CD4-positive, alpha-beta T cell treated with Interleukin-10 for 1 hour (primary cell): Measurements from ENCODE around the gene ASTN2.
"Not testable (repeated sequence)": the region's sequence is repeated elsewhere in the genome, so short reads cannot be mapped to it uniquely, and the experiment has no call there.

Experiments
- DNase-seq: peaks from one replicate; pipeline ENCODE4 v3.0.0-alpha.2; 2020

ASTN2 gene

DNA sequence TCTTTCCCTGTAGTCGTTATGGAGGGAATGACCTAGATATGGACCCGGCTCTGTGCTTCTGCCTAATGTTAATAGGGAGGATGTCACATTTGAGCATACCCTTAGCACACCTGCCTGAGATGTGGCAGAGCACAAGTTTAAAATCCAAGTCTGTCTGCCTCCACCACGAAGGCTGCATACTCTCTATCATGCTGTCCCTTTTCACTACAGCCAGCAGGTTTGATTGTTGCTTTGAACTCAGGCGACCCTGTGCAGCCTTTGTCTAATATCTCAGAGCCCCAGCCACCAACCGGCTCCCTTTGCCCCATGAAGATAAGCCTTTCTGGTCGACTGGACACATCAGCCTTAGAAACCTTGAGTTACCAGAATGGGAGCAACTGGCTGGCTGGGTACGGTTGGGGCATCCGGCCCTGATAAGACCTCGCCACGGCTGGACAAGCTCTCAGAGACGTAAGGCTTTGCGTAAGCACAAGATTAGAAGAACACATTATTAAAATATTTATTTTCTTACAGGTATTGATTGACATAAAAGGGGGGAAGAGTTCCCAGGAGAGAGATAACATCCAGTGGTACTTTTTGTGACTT is 949.8 kb downstream of the ASTN2 start:
- DNase-seq, result no peak

DNA sequence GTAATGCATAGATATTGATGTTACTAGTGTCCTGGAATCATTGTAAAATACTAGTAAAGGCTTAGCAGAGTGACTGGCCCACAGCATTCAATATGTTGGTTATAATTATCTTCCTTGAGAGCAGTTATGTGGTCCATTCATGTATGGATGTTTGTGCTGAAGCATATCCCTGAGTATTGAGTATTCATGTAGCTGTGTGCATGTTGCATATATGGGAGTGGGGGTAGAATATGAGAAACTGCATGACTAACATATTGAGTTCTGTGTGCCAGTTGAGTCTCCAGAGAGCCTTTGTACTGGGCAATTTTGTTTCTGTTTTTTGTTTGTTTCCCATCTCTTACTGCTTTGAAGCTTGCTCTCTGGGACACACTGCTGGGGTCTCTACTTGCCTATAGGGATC is 950.4 kb downstream of the ASTN2 start:
- DNase-seq, result no peak

DNA sequence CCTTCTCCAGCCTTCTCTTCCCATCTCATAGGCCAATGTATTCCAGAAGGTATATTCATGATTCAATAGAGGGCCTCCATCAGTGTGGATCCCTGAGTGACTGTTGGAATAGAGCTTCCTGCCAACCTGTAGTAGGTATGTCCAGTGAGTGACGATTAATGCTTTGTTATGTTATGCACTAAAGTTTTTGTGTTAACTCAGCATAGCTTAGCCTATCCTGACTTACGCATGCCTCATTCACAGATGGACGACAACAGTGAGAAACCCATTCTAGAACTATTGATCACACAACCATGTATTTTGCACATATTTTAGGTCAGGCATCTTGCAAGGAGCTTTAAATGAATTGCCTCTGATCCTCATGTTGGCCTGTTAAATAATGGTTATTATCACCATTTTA is 953.2 kb downstream of the ASTN2 start:
- DNase-seq, result no peak

DNA sequence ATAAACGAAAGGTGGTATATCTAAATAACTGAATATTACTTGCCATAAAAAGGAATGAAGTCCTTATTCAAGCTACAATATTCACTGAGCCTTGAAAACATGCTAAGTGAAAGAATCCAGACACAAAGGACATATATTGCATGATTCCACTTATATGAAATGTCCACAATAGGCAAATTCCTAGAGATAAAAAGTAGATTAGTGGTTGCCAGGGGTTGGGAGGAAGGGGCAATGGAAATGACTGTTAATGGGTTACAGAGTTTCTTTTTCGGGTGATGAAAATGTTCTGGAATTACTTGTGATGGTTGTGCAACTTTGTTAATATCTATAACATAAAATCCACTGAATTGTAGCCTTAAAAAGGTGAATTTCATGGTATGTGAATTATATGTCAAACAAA is 954.8 kb downstream of the ASTN2 start:
- no peak for DNase-seq

GRCh38 chr9:116459576-116459975 is 955.3 kb downstream of the ASTN2 start:
- DNase-seq, result no peak

- DNase-seq, result no peak
Observed at GRCh38 chr9:116456490-116457088, 958.3 kb downstream of the ASTN2 start.

DNA sequence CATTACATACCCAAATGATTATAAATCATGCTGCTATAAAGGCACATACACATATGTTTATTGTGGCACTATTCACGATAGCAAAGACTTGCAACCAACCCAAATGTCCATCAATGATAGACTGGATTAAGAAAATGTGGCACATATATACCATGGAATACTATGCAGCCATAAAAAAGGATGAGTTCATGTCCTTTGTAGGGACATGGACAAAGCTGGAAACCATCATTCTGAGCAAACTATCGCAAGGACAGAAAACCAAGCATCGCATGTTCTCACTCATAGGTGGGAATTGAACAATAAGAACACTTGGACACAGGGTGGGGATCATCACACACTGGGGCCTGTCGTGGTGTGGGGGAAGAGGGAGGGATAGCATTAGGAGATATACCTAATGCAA is 960.3 kb downstream of the ASTN2 start:
- DNase-seq, result not testable (repeated sequence)

DNA sequence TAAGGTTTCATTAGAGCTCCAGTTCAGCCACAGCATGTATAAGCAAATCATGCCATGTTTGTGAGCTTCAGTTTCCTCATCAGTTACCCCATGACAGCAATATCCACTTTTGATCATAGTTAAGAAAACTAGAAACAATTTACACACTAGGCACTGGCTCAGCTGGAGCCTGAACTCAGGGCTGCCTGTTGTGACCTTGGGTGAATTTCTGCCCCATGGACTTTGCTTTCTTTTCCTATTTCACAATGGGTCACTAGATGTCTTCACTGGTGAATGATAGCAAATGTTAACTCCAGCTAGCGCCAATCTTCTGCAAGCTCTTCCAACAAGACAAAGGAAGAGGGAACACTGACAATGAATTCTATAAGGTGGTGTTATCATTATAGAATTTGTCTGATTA is 961.1 kb downstream of the ASTN2 start:
- no peak for DNase-seq

- DNase-seq, result no peak
Observed at GRCh38 chr9:116452634-116453033, 962.2 kb downstream of the ASTN2 start.

GRCh38 chr9:116452227-116452626 is 962.6 kb downstream of the ASTN2 start:
- no peak for DNase-seq

GRCh38 chr9:116451500-116452115 is 963.2 kb downstream of the ASTN2 start:
- no peak for DNase-seq

- DNase-seq, result no peak
Observed at GRCh38 chr9:116450378-116451139, 964.3 kb downstream of the ASTN2 start.

- no peak for DNase-seq
Observed at GRCh38 chr9:116449949-116450348, 964.9 kb downstream of the ASTN2 start.

GRCh38 chr9:116448431-116448830 is 966.4 kb downstream of the ASTN2 start:
- DNase-seq, result no peak

- no peak for DNase-seq
Observed at GRCh38 chr9:116447934-116448333, 966.9 kb downstream of the ASTN2 start.

- DNase-seq, result no peak
Observed at GRCh38 chr9:116442528-116442927, 972.3 kb downstream of the ASTN2 start.

GRCh38 chr9:116437411-116438370 is 977.2 kb downstream of the ASTN2 start:
- DNase-seq, result no peak

GRCh38 chr9:116436121-116436520 is 978.7 kb downstream of the ASTN2 start:
- DNase-seq, result no peak

- no peak for DNase-seq
Observed at GRCh38 chr9:116435706-116436105, 979.2 kb downstream of the ASTN2 start.

GRCh38 chr9:116434314-116434713 is 980.5 kb downstream of the ASTN2 start:
- DNase-seq, result no peak

DNA sequence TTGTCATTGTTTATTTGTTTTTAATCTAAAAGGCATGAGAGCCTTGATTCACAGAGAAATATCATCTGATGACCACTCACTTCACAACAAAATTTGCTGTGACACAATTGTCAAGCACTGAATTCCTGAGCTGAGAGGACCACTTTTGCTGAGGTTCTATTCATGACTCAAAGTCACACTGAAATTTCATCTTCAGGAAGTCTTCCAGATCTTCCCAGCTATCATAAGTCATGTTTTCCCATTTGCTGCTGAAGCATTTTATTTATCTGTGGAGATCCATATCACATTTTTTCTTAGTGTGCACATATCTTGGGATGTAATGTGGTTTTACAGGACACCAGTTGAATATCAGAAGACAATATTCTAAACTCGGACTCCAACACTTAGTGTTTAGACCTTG is 982.8 kb downstream of the ASTN2 start:
- DNase-seq, result no peak

GRCh38 chr9:116430849-116431248 is 984.0 kb downstream of the ASTN2 start:
- no peak for DNase-seq

GRCh38 chr9:116425244-116425643 is 989.6 kb downstream of the ASTN2 start:
- DNase-seq, result no peak
